ENCODE data around the gene MPPED2. TPM values are rescaled to one million over a fixed set of nuclear protein-coding genes. Genes with fewer than 3 reads are reported as not detected.

MPPED2 gene
- total RNA-seq, 4 donors from 2014 or later: 1.1 to 2.0 (median 1.9) TPM; not detected in 1

DNA sequence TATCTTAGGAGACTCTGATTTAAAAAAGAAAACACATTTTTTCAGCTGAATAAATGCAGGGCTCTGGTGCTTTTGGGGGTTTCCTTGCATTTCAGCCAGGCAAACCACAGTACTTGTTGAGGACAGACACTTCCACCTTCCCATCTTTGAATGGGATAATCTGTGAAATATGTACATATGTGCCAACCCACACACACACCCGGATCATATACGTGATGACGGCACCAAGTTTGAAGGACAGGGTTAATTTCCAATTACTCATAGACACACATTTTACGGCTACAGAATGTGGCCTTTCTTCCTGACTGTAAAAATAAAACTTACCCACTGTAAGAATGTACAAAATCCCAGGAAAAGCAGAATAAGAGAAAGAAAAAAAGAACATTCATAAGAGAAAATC lies 104.4 kb downstream of the MPPED2 start:
- no peak overlapping the region for H3K27ac ChIP-seq
- 61% methylated on average over 4 of the region's 4 CpGs for WGBS
- TF ChIP-seq POLR2A (IDR thresholded peaks at IDR 0.05): no peak
- no peak for TF ChIP-seq POLR2AphosphoS5 (IDR thresholded peaks at IDR 0.05)
- TF ChIP-seq CTCF (IDR thresholded peaks at IDR 0.05): no peak
- no peak for TF ChIP-seq EP300 (IDR thresholded peaks at IDR 0.05)

GRCh38 chr11:30481330-30481729 lies 104.8 kb downstream of the MPPED2 start:
- TF ChIP-seq EP300 (IDR thresholded peaks at IDR 0.05) (no peak), CTCF (IDR thresholded peaks at IDR 0.05) (no peak), POLR2AphosphoS5 (IDR thresholded peaks at IDR 0.05) (no peak), POLR2A (IDR thresholded peaks at IDR 0.05) (no peak)
- peaks cover 7% of the 10 kb centered on the region for H3K4me1 ChIP-seq
- DNase-seq (ENCODE audit: low spot score in 2 of 2): no peak
- no peaks in the 10 kb centered on the region for H3K36me3 ChIP-seq
- no peak overlapping the region for H3K27ac ChIP-seq
- H3K27me3 ChIP-seq: no peaks in the 10 kb centered on the region
- H3K4me3 ChIP-seq: no peak overlapping the region
- H3K9me3 ChIP-seq: no peaks in the 10 kb centered on the region
- WGBS: 40% methylated on average over 5 of the region's 5 CpGs

More for the DNA sequence above, 104.4 kb downstream of the MPPED2 start:
- Histone ChIP-seq H3K9me3 (no peaks in the 10 kb centered on the region), H3K27me3 (no peaks in the 10 kb centered on the region), H3K36me3 (no peaks in the 10 kb centered on the region), H3K4me3 (no peak overlapping the region), H3K4me1 (peaks cover 7% of the 10 kb centered on the region)
- no peak for DNase-seq (ENCODE audit: low spot score in 2 of 2)

- TF ChIP-seq CTCF (IDR thresholded peaks at IDR 0.05) (no peak), POLR2A (IDR thresholded peaks at IDR 0.05) (no peak), EP300 (IDR thresholded peaks at IDR 0.05) (no peak), POLR2AphosphoS5 (IDR thresholded peaks at IDR 0.05) (no peak)
- H3K9me3 ChIP-seq: no peaks in the 10 kb centered on the region
- no peak overlapping the region for H3K4me3 ChIP-seq
- no peaks in the 10 kb centered on the region for H3K36me3 ChIP-seq
- peaks cover 7% of the 10 kb centered on the region for H3K4me1 ChIP-seq
- no peak for DNase-seq (ENCODE audit: low spot score in 2 of 2)
- H3K27ac ChIP-seq: no peak overlapping the region
- WGBS: 83% methylated on average over 4 of the region's 4 CpGs
- no peaks in the 10 kb centered on the region for H3K27me3 ChIP-seq
Measured at GRCh38 chr11:30479899-30480298, 106.3 kb downstream of the MPPED2 start.

DNA sequence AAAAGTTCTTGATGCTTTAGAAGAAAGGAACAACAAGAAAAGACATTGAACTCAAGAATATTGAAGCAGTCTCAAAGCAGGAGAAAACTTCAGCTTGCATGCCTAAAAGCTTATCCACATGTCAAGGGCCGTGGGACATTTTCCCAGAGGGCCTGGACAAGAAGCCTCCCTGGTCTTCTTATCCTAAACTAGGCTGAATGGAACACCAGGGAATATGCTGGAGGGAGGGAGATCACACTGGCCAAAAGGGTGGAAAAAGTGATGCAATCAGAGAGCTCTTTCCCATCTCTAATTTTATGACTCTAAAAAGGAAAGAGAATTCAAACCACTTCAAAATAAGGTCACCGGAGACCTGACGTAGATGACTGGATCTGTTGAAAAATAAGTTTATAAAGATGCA lies 107.2 kb downstream of the MPPED2 start:
- TF ChIP-seq EP300 (IDR thresholded peaks at IDR 0.05) (no peak), POLR2A (IDR thresholded peaks at IDR 0.05) (no peak), POLR2AphosphoS5 (IDR thresholded peaks at IDR 0.05) (no peak), CTCF (IDR thresholded peaks at IDR 0.05) (no peak)
- 47% methylated on average over 3 of the region's 3 CpGs for WGBS
- no peaks in the 10 kb centered on the region for H3K36me3 ChIP-seq
- peaks cover 7% of the 10 kb centered on the region for H3K4me1 ChIP-seq
- no peak overlapping the region for H3K4me3 ChIP-seq
- H3K9me3 ChIP-seq: no peaks in the 10 kb centered on the region
- no peak overlapping the region for H3K27ac ChIP-seq
- no peaks in the 10 kb centered on the region for H3K27me3 ChIP-seq
- no peak for DNase-seq (ENCODE audit: low spot score in 2 of 2)

DNA sequence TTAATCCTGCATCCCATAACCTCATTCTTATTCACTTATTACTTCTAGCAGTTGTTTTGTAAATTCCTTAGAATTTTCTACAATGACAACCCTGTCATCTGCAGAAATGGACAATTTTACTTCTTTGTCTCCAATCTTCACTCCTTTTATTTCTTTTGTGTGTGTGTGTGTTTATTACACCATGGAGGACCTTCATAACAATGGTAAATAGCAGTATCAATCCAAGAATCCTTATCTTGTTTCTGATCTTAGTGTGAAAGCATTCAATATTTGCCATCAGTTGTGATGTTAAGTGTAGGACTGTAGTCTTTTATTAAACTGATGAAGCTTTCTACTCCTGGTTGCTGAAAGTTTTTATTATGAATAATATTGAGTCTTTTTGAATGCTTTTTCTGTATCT lies 109.1 kb downstream of the MPPED2 start:
- H3K4me3 ChIP-seq: no peak overlapping the region
- DNase-seq (ENCODE audit: low spot score in 2 of 2): no peak
- TF ChIP-seq CTCF (IDR thresholded peaks at IDR 0.05) (no peak), POLR2A (IDR thresholded peaks at IDR 0.05) (no peak), EP300 (IDR thresholded peaks at IDR 0.05) (no peak), POLR2AphosphoS5 (IDR thresholded peaks at IDR 0.05) (no peak)
- no peaks in the 10 kb centered on the region for H3K9me3 ChIP-seq
- no peaks in the 10 kb centered on the region for H3K27me3 ChIP-seq
- H3K36me3 ChIP-seq: no peaks in the 10 kb centered on the region
- no peak overlapping the region for H3K27ac ChIP-seq
- H3K4me1 ChIP-seq: peaks cover 3% of the 10 kb centered on the region
